ENCODE measurements around the gene GOLGA6L2.
A peak's percentile ranks its signal among the peaks of the same experiment; 100 is the strongest.

GOLGA6L2 gene

DNA sequence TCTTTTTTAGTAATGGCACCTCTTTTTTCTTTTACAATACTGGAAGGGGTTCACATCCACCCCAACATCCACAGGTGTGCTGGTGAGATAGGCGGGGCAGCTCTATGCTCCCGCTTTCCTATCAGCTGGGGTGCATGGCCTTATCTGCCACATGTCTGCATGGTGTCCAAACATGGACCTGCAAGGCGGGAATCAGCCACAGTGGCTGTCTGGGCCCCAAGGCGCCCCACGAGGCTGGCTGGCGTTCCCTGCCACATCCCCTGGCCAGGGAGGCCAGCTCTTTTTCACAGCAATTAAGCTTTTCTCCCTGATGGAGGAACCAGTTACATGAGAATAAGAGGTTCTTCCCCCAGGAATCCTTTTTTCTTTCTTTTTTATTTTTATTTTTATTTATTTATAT is 30.9 kb upstream of the GOLGA6L2 start:
- TF ChIP-seq, protein P1, sequence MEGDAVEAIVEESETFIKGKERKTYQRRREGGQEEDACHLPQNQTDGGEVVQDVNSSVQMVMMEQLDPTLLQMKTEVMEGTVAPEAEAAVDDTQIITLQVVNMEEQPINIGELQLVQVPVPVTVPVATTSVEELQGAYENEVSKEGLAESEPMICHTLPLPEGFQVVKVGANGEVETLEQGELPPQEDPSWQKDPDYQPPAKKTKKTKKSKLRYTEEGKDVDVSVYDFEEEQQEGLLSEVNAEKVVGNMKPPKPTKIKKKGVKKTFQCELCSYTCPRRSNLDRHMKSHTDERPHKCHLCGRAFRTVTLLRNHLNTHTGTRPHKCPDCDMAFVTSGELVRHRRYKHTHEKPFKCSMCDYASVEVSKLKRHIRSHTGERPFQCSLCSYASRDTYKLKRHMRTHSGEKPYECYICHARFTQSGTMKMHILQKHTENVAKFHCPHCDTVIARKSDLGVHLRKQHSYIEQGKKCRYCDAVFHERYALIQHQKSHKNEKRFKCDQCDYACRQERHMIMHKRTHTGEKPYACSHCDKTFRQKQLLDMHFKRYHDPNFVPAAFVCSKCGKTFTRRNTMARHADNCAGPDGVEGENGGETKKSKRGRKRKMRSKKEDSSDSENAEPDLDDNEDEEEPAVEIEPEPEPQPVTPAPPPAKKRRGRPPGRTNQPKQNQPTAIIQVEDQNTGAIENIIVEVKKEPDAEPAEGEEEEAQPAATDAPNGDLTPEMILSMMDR (IDR thresholded peaks at IDR 0.05; ENCODE audit: low read depth, low read length): no peak
- no peak for TF ChIP-seq MYC (IDR thresholded peaks at IDR 0.05; ENCODE audit: low read depth, low read length)
- TF ChIP-seq, protein P2, sequence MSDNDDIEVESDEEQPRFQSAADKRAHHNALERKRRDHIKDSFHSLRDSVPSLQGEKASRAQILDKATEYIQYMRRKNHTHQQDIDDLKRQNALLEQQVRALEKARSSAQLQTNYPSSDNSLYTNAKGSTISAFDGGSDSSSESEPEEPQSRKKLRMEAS (IDR thresholded peaks at IDR 0.05; ENCODE audit: low read depth, low read length): no peak
- TF ChIP-seq POLR2A (IDR thresholded peaks at IDR 0.05; ENCODE audit: extremely low read depth, insufficient read length): no peak
- H3K4me3 ChIP-seq (ENCODE audit: low read depth, low read length): no peak overlapping the region
- DNase-seq (ENCODE audit: low read depth): no peak

GRCh38 chr15:23472678-23473077 is 25.6 kb upstream of the GOLGA6L2 start:
- H3K4me3 ChIP-seq (ENCODE audit: low read depth, low read length): no peak overlapping the region
- TF ChIP-seq POLR2A (IDR thresholded peaks at IDR 0.05; ENCODE audit: extremely low read depth, insufficient read length): no peak
- TF ChIP-seq, protein P1 (IDR thresholded peaks at IDR 0.05; ENCODE audit: low read depth, low read length): no peak
- TF ChIP-seq MYC (IDR thresholded peaks at IDR 0.05; ENCODE audit: low read depth, low read length): no peak
- TF ChIP-seq, protein P2 (IDR thresholded peaks at IDR 0.05; ENCODE audit: low read depth, low read length): no peak
- no peak for DNase-seq (ENCODE audit: low read depth)

GRCh38 chr15:23472033-23472432 is 25.0 kb upstream of the GOLGA6L2 start:
- DNase-seq (ENCODE audit: low read depth): no peak
- TF ChIP-seq MYC (IDR thresholded peaks at IDR 0.05; ENCODE audit: low read depth, low read length) (no peak), POLR2A (IDR thresholded peaks at IDR 0.05; ENCODE audit: extremely low read depth, insufficient read length) (no peak)
- TF ChIP-seq, protein P1 (IDR thresholded peaks at IDR 0.05; ENCODE audit: low read depth, low read length): no peak
- TF ChIP-seq, protein P2 (IDR thresholded peaks at IDR 0.05; ENCODE audit: low read depth, low read length): no peak
- no peak overlapping the region for H3K4me3 ChIP-seq (ENCODE audit: low read depth, low read length)

DNA sequence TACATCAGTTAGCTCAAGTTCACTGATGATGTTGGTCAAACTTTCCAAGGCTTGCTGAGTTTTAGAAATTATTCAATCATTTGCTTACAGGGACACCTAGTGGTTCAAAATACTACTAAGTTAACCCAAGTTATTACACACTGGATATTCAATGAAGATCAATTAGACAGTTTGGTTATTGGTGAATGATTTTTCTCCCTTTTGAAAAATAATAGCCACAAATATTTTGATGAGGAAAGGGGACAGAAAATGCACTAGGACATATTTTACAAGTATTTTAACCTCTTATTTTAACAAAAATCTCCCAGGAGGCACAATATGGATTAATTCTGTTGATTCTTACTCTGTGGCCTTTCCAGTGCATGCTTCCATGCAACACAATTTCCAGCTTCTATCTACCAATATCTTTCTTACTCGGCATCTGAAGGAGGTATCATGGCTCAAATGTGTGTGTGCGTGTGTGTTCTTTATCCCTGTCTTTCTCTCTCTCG is 20.1 kb upstream of the GOLGA6L2 start:
- TF ChIP-seq, protein P1 (IDR thresholded peaks at IDR 0.05; ENCODE audit: low read depth, low read length): no peak
- TF ChIP-seq, protein P2 (IDR thresholded peaks at IDR 0.05; ENCODE audit: low read depth, low read length): no peak
- TF ChIP-seq POLR2A (IDR thresholded peaks at IDR 0.05; ENCODE audit: extremely low read depth, insufficient read length) (no peak), MYC (IDR thresholded peaks at IDR 0.05; ENCODE audit: low read depth, low read length) (no peak)
- H3K4me3 ChIP-seq (ENCODE audit: low read depth, low read length): no peak overlapping the region
- DNase-seq (ENCODE audit: low read depth): peak; percentile 66

- no peak for DNase-seq (ENCODE audit: low read depth)
- no peak for TF ChIP-seq POLR2A (IDR thresholded peaks at IDR 0.05; ENCODE audit: extremely low read depth, insufficient read length)
- TF ChIP-seq, protein P1 (IDR thresholded peaks at IDR 0.05; ENCODE audit: low read depth, low read length): no peak
- TF ChIP-seq, protein P2 (IDR thresholded peaks at IDR 0.05; ENCODE audit: low read depth, low read length): no peak
- no peak for TF ChIP-seq MYC (IDR thresholded peaks at IDR 0.05; ENCODE audit: low read depth, low read length)
These were observed 10.8 kb upstream of the GOLGA6L2 start for GRCh38 chr15:23457890-23458289.

More at GRCh38 chr15:23457890-23458289, 10.8 kb upstream of the GOLGA6L2 start:
- H3K4me3 ChIP-seq (ENCODE audit: low read depth, low read length): no peak overlapping the region

Data from NB4 (cell line).